SK-N-SH treated with all-trans-retinoic acid at 6 μM for 48 hours (cell line): Measurements from ENCODE around the gene ID3.

Experiments
- RARB ChIP-seq: fragments of 250-450 bp; sonication (Bioruptor Pico); IDR thresholded peaks from 2 replicates; pipeline ENCODE4 v1.8.0; 2021; ENCODE audit warnings: mild to moderate bottlenecking, moderate library complexity
- SNAI2 ChIP-seq: fragments of 250-450 bp; sonication (Bioruptor Pico); IDR thresholded peaks from 2 replicates; pipeline ENCODE4 v1.5.0; 2020; ENCODE audit warnings: mild to moderate bottlenecking, moderate library complexity
- TSHZ2 ChIP-seq: fragments of 250-450 bp; sonication (Bioruptor Pico); IDR thresholded peaks from 2 replicates; pipeline ENCODE4 v1.5.0; 2020; ENCODE audit warnings: mild to moderate bottlenecking, moderate library complexity
- TF ChIP-seq, protein P1 (sequence below): fragments of 250-450 bp; sonication (Bioruptor Pico); IDR thresholded peaks from 2 replicates; pipeline ENCODE4 v1.8.0; 2020; ENCODE audit warnings: mild to moderate bottlenecking, moderate library complexity, borderline replicate concordance

GRCh38 chr1:23577056-23578004 is 18.0 kb upstream of the ID3 start:
- no peak for TF ChIP-seq TSHZ2 (CRISPR knock-in tag)
- no peak for TF ChIP-seq SNAI2 (CRISPR knock-in tag)
- TF ChIP-seq RARB (CRISPR knock-in tag): no peak
- TF ChIP-seq, protein P1, sequence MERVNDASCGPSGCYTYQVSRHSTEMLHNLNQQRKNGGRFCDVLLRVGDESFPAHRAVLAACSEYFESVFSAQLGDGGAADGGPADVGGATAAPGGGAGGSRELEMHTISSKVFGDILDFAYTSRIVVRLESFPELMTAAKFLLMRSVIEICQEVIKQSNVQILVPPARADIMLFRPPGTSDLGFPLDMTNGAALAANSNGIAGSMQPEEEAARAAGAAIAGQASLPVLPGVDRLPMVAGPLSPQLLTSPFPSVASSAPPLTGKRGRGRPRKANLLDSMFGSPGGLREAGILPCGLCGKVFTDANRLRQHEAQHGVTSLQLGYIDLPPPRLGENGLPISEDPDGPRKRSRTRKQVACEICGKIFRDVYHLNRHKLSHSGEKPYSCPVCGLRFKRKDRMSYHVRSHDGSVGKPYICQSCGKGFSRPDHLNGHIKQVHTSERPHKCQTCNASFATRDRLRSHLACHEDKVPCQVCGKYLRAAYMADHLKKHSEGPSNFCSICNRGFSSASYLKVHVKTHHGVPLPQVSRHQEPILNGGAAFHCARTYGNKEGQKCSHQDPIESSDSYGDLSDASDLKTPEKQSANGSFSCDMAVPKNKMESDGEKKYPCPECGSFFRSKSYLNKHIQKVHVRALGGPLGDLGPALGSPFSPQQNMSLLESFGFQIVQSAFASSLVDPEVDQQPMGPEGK (CRISPR knock-in tag): no peak
